ENCODE results near the gene DYSF.
A peak's percentile ranks its signal among the peaks of the same experiment; 100 is the strongest.

Gene DYSF

DNA sequence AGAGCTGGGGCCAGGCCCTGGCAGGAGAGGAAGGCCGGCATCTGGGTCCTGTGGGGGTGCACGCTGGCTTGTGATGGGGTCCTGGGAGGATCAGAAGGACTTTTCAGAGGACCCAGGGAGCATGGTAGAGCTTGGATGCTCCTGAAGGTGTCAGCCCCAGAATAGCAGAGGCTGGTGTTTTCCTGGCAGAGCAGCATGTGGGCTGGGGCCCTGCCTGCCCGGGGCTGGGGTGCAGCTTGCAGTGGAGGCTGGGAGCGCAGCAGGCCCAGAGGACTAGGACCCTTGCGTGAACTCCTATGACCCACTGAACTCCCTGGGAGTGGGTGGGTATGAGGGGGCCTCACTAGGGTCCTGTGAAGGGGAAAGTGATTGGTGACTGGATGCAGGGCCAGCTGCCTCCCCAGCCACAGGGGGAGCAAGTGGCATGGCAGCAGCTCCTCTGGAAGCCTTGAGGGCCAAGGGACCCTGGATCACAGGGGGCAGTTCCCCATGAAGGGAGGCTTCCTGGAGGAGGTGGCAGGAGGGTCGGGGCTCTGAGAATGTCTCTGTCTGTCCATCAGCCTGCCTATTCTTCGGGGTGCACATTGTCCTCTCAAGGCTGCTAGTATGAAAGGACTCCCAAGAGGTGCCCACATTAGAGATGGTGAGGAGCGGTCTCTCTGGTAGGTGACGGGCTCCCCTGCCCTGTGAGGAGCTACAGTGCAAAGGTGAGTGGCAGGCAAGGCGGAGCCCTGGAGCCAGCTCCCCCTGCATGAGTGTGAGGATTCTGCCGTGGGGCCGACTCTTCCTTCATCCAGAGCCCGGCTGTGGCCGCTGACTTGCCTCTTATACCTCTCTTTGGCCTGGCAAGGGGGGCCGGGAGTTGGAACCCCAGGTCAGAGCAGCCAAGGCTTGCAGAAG is 249.0 kb downstream of the DYSF start:
- Histone ChIP-seq H2AFZ (ENCODE audit: low read length) (no peak overlapping the region), H3K9ac (ENCODE audit: low read depth, low read length, poor library complexity) (no peak overlapping the region), H2BK5ac (ENCODE audit: low read length) (peak overlapping the region; percentile 4), H3K27me3 (ENCODE audit: control insufficient read depth in 3 of 3, insufficient read depth in 3 of 3, low read depth in 1 of 3, low read length in 3 of 3) (no peaks in the 10 kb centered on the region), H3K79me1 (ENCODE audit: low read depth, low read length) (no peaks in the 10 kb centered on the region), H3K4me1 (ENCODE audit: control insufficient read depth in 2 of 2, insufficient read depth in 1 of 2, low read depth in 1 of 2, low read length in 2 of 2) (peaks cover 10 to 27% of the 10 kb centered on the region in 2 donors), H3K4me3 (ENCODE audit: low read length in 2 of 2) (no peak overlapping the region), H3K9me3 (replicated peaks in 1 of 2; ENCODE audit: control insufficient read depth in 2 of 2, insufficient read depth in 1 of 2, low read depth in 1 of 2, low read length in 2 of 2) (no peaks in the 10 kb centered on the region), H3K4ac (ENCODE audit: low read length) (no peak overlapping the region), H2BK120ac (ENCODE audit: low read depth, low read length) (no peak overlapping the region), H4K8ac (ENCODE audit: low read depth, low read length) (no peak overlapping the region), H3K18ac (ENCODE audit: low read length) (peak overlapping the region; percentile 84), H3K14ac (ENCODE audit: low read length) (no peak overlapping the region), H2BK12ac (ENCODE audit: low read length) (no peak overlapping the region), H3K27ac (replicated peaks; ENCODE audit: low read length) (no peak overlapping the region), H4K91ac (ENCODE audit: low read depth, low read length, poor library complexity) (no peak overlapping the region), H3K36me3 (replicated peaks in 1 of 2; ENCODE audit: control insufficient read depth in 2 of 2, insufficient read depth in 2 of 2, low read length in 2 of 2) (no peaks in the 10 kb centered on the region), H2AK5ac (ENCODE audit: low read depth, low read length) (peak overlapping the region; percentile 85), H3K4me2 (ENCODE audit: insufficient read depth, low read length, poor library complexity, severe bottlenecking) (no peak overlapping the region), H3K23ac (ENCODE audit: low read depth, low read length, poor library complexity) (no peak overlapping the region), H2BK15ac (ENCODE audit: low read length) (peak overlapping the region; percentile 16)
- no peak for DNase-seq (ENCODE audit: low spot score)
- WGBS, 2 donors (ENCODE audit: extremely low coverage in 2 of 2, insufficient read length in 2 of 2, insufficient replicate concordance in 1 of 2): no CpG with 5 or more reads among the region's 15 CpGs

DNA sequence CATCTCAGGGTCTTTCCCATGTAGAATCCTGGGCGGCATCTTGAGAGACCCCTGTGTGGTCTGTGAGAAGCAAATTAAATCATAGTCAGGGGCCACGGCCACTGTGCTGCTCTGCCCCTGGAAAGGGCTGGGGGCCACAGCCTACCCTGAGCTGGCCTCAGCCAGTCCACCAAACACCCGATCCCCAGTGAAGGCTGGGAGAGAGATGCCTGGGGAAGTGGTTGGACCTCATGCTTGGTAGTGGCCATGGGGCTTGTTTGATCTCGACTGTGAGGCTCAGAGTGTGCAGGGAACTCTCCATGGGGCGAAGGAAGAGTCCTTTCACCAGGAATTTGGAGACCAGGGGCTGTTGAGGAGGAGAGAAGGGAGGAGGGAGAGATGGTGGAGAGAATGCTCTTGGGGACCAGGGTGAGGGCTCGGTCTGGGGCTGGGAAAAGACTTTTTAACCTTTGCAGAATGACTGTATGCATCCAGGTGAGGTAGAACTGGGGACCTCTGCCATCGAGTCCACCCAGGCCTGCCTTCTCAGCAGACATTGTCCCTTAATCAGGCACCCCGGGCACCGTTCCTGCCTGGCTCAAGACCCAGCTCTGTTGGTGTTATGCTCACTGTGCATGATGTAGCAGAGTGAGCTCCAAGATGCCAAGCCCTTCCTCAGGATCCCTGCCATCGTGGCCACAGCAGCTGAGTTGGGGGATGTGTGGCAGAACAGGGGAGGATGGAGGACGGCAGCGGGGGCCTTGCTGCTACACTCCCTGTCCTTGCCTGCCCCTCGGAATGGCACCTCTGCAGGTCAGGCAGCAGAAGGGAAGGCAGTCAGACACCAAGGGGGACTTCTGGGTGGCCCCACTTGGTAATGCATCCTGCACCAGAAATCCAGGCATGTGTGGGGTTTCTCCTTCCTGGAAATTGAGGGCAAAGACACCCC is 249.9 kb downstream of the DYSF start:
- H4K91ac ChIP-seq (ENCODE audit: low read depth, low read length, poor library complexity): no peak overlapping the region
- H3K23ac ChIP-seq (ENCODE audit: low read depth, low read length, poor library complexity): peak overlapping the region; percentile 4
- peak overlapping the region; percentile 9 for H3K14ac ChIP-seq (ENCODE audit: low read length)
- H4K8ac ChIP-seq (ENCODE audit: low read depth, low read length): no peak overlapping the region
- no peak overlapping the region for H2AK5ac ChIP-seq (ENCODE audit: low read depth, low read length)
- DNase-seq (ENCODE audit: low spot score): no peak
- H2AFZ ChIP-seq (ENCODE audit: low read length): no peak overlapping the region
- no peak overlapping the region for H2BK120ac ChIP-seq (ENCODE audit: low read depth, low read length)
- no peaks in the 10 kb centered on the region for H3K27me3 ChIP-seq (ENCODE audit: control insufficient read depth in 3 of 3, insufficient read depth in 3 of 3, low read depth in 1 of 3, low read length in 3 of 3)
- no peak overlapping the region for H2BK5ac ChIP-seq (ENCODE audit: low read length)
- peak overlapping the region; percentile 1 for H2BK12ac ChIP-seq (ENCODE audit: low read length)
- H3K27ac ChIP-seq (replicated peaks; ENCODE audit: low read length): no peak overlapping the region
- H3K9me3 ChIP-seq (replicated peaks in 1 of 2; ENCODE audit: control insufficient read depth in 2 of 2, insufficient read depth in 1 of 2, low read depth in 1 of 2, low read length in 2 of 2): no peaks in the 10 kb centered on the region
- H3K4me1 ChIP-seq (ENCODE audit: control insufficient read depth in 2 of 2, insufficient read depth in 1 of 2, low read depth in 1 of 2, low read length in 2 of 2): peaks cover 10 to 27% of the 10 kb centered on the region in 2 donors
- H2BK15ac ChIP-seq (ENCODE audit: low read length): peak overlapping the region; percentile 42
- no peak overlapping the region for H3K9ac ChIP-seq (ENCODE audit: low read depth, low read length, poor library complexity)
- H3K18ac ChIP-seq (ENCODE audit: low read length): no peak overlapping the region
- WGBS, 2 donors (ENCODE audit: extremely low coverage in 2 of 2, insufficient read length in 2 of 2, insufficient replicate concordance in 1 of 2): no CpG with 5 or more reads among the region's 13 CpGs
- no peak overlapping the region for H3K4me2 ChIP-seq (ENCODE audit: insufficient read depth, low read length, poor library complexity, severe bottlenecking)
- H3K4me3 ChIP-seq (ENCODE audit: low read length in 2 of 2): peak overlapping the region in 1 of 2 donors; percentile 36
- no peak overlapping the region for H3K4ac ChIP-seq (ENCODE audit: low read length)
- H3K36me3 ChIP-seq (replicated peaks in 1 of 2; ENCODE audit: control insufficient read depth in 2 of 2, insufficient read depth in 2 of 2, low read length in 2 of 2): no peaks in the 10 kb centered on the region
- H3K79me1 ChIP-seq (ENCODE audit: low read depth, low read length): no peaks in the 10 kb centered on the region

- H4K8ac ChIP-seq (ENCODE audit: low read depth, low read length): no peak overlapping the region
- no peak overlapping the region for H3K4ac ChIP-seq (ENCODE audit: low read length)
- no peak overlapping the region for H2BK12ac ChIP-seq (ENCODE audit: low read length)
- H3K23ac ChIP-seq (ENCODE audit: low read depth, low read length, poor library complexity): peak overlapping the region; percentile 20
- H3K4me3 ChIP-seq (ENCODE audit: low read length in 2 of 2): no peak overlapping the region
- no peak overlapping the region for H2BK120ac ChIP-seq (ENCODE audit: low read depth, low read length)
- peak overlapping the region; percentile 18 for H3K9ac ChIP-seq (ENCODE audit: low read depth, low read length, poor library complexity)
- H3K27me3 ChIP-seq (ENCODE audit: control insufficient read depth in 3 of 3, insufficient read depth in 3 of 3, low read depth in 1 of 3, low read length in 3 of 3): no peaks in the 10 kb centered on the region
- no peak for DNase-seq (ENCODE audit: low spot score)
- H4K91ac ChIP-seq (ENCODE audit: low read depth, low read length, poor library complexity): no peak overlapping the region
- no peaks in the 10 kb centered on the region for H3K9me3 ChIP-seq (replicated peaks in 1 of 2; ENCODE audit: control insufficient read depth in 2 of 2, insufficient read depth in 1 of 2, low read depth in 1 of 2, low read length in 2 of 2)
- peak overlapping the region; percentile 71 for H3K18ac ChIP-seq (ENCODE audit: low read length)
- peak overlapping the region; percentile 38 for H3K14ac ChIP-seq (ENCODE audit: low read length)
- no peak overlapping the region for H2BK5ac ChIP-seq (ENCODE audit: low read length)
- H3K27ac ChIP-seq (replicated peaks; ENCODE audit: low read length): no peak overlapping the region
- no peaks in the 10 kb centered on the region for H3K79me1 ChIP-seq (ENCODE audit: low read depth, low read length)
- H2AFZ ChIP-seq (ENCODE audit: low read length): no peak overlapping the region
- H3K36me3 ChIP-seq (replicated peaks in 1 of 2; ENCODE audit: control insufficient read depth in 2 of 2, insufficient read depth in 2 of 2, low read length in 2 of 2): no peaks in the 10 kb centered on the region
- peak overlapping the region; percentile 13 for H2AK5ac ChIP-seq (ENCODE audit: low read depth, low read length)
- H3K4me1 ChIP-seq (ENCODE audit: control insufficient read depth in 2 of 2, insufficient read depth in 1 of 2, low read depth in 1 of 2, low read length in 2 of 2): peaks cover 10 to 27% of the 10 kb centered on the region in 2 donors
- H3K4me2 ChIP-seq (ENCODE audit: insufficient read depth, low read length, poor library complexity, severe bottlenecking): no peak overlapping the region
- peak overlapping the region; percentile 42 for H2BK15ac ChIP-seq (ENCODE audit: low read length)
- WGBS, 2 donors (ENCODE audit: extremely low coverage in 2 of 2, insufficient read length in 2 of 2, insufficient replicate concordance in 1 of 2): no CpG with 5 or more reads among the region's 9 CpGs
These were observed 250.8 kb downstream of the DYSF start for GRCh38 chr2:71704131-71704561.

DNA sequence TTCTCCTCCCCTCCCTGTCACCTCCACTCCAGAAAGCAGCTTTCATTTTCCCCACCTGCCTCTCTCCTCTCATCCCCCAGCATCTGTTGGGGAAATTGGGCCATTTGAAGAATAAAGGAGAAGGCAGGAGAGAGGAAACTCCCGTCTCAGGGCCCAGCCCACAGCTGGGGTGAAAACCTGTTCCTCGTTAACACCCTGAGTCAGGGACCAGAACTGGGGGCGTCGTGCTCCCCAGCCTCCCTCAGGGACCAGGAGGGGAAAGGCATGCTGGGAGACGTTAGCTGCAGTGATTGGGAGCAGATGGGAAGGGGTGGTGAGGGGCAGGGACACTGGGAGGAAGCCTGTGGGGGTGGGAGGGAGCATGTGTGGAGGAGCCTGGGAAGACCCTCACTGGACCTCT is 251.3 kb downstream of the DYSF start:
- Histone ChIP-seq H3K4me1 (ENCODE audit: control insufficient read depth in 2 of 2, insufficient read depth in 1 of 2, low read depth in 1 of 2, low read length in 2 of 2) (peaks cover 10 to 25% of the 10 kb centered on the region in 2 donors), H3K4me2 (ENCODE audit: insufficient read depth, low read length, poor library complexity, severe bottlenecking) (no peak overlapping the region), H3K27ac (replicated peaks; ENCODE audit: low read length) (no peak overlapping the region), H2BK5ac (ENCODE audit: low read length) (no peak overlapping the region), H2BK12ac (ENCODE audit: low read length) (no peak overlapping the region), H3K14ac (ENCODE audit: low read length) (no peak overlapping the region), H2BK120ac (ENCODE audit: low read depth, low read length) (no peak overlapping the region), H3K79me1 (ENCODE audit: low read depth, low read length) (no peaks in the 10 kb centered on the region), H3K27me3 (ENCODE audit: control insufficient read depth in 3 of 3, insufficient read depth in 3 of 3, low read depth in 1 of 3, low read length in 3 of 3) (no peaks in the 10 kb centered on the region), H2BK15ac (ENCODE audit: low read length) (no peak overlapping the region), H3K4ac (ENCODE audit: low read length) (no peak overlapping the region), H3K36me3 (replicated peaks in 1 of 2; ENCODE audit: control insufficient read depth in 2 of 2, insufficient read depth in 2 of 2, low read length in 2 of 2) (no peaks in the 10 kb centered on the region), H4K8ac (ENCODE audit: low read depth, low read length) (no peak overlapping the region), H3K23ac (ENCODE audit: low read depth, low read length, poor library complexity) (no peak overlapping the region), H3K18ac (ENCODE audit: low read length) (peak overlapping the region; percentile 57), H2AFZ (ENCODE audit: low read length) (no peak overlapping the region), H2AK5ac (ENCODE audit: low read depth, low read length) (peak overlapping the region; percentile 13), H3K4me3 (ENCODE audit: low read length in 2 of 2) (no peak overlapping the region), H3K9ac (ENCODE audit: low read depth, low read length, poor library complexity) (no peak overlapping the region), H4K91ac (ENCODE audit: low read depth, low read length, poor library complexity) (no peak overlapping the region), H3K9me3 (replicated peaks in 1 of 2; ENCODE audit: control insufficient read depth in 2 of 2, insufficient read depth in 1 of 2, low read depth in 1 of 2, low read length in 2 of 2) (no peaks in the 10 kb centered on the region)
- no peak for DNase-seq (ENCODE audit: low spot score)
- no CpG with 5 or more reads among the region's 5 CpGs for WGBS, 2 donors (ENCODE audit: extremely low coverage in 2 of 2, insufficient read length in 2 of 2, insufficient replicate concordance in 1 of 2)
